ENCODE results near the gene TPBGL.

GRCh38 chr11:75238595-75239440 is 1.8 kb upstream of the TPBGL start:
- TF ChIP-seq TARDBP (IDR thresholded peaks at IDR 0.05) (no peak), ZNF384 (IDR thresholded peaks at IDR 0.05) (no peak), ARNT (IDR thresholded peaks at IDR 0.05) (no peak), BHLHE40 (IDR thresholded peaks at IDR 0.05; ENCODE audit: borderline replicate concordance) (no peak), ELF4 (IDR thresholded peaks at IDR 0.05) (no peak), SP1 (IDR thresholded peaks at IDR 0.05) (no peak), FOXM1 (IDR thresholded peaks at IDR 0.05; ENCODE audit: borderline replicate concordance) (no peak), CTBP1 (IDR thresholded peaks at IDR 0.05; ENCODE audit: borderline replicate concordance) (no peak), HDGF (IDR thresholded peaks at IDR 0.05; ENCODE audit: borderline replicate concordance) (no peak), FOXK2 (IDR thresholded peaks at IDR 0.05) (no peak), SUZ12 (IDR thresholded peaks at IDR 0.05) (no peak), FOXA1 (IDR thresholded peaks at IDR 0.05) (no peak), NFRKB (IDR thresholded peaks at IDR 0.05) (no peak)

Measured in HEK293T (cell line).